ENCODE measurements around the gene PRKAG3.
"Not testable (repeated sequence)": the region's sequence is repeated elsewhere in the genome, so short reads cannot be mapped to it uniquely, and the experiment has no call there.

PRKAG3 gene

DNA sequence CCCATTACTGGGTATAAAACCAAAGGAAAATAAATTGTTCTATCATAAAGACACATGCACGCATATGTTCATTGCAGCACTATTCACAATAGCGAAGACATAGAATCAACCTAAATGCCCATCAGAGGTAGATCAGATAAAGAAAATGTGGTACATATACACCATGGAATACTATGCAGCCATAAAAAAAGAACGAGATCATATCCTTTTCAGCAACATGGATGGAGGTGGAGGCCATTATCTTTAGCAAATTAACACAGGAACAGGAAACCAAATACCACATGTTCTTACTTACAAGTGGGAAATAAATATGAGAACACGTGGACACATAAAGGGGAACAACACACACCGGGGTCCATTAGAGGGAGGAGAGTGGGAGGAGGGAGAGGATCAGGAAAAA, 12.7 kb upstream of the PRKAG3 start:
- H3K4me3 ChIP-seq (ENCODE audit: low read depth, low read length), result not testable (repeated sequence)

- H3K4me3 ChIP-seq (ENCODE audit: low read depth, low read length), result no peak overlapping the region
Observed at GRCh38 chr2:218839888-218840287, 8.3 kb upstream of the PRKAG3 start.

GRCh38 chr2:218839430-218839829, 7.8 kb upstream of the PRKAG3 start:
- no peak overlapping the region for H3K4me3 ChIP-seq (ENCODE audit: low read depth, low read length)

DNA sequence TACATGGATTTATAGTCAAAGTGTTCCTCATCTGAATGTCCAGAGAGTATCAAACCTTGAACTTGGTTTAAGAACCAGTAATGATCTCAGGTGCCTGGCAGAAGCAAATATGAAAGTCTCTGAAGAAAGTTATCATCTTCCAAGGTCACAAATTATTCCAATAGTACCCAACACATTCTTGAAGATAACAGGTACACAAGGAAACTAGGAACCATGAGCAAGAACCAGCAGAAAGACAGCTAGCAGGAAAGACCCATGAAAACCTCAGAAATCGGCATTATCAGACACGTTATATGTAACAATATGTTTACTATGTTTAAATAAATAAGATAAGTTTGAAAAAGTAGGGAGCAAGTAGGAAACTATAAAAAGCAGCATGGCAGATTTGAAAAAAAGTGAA, 5.9 kb upstream of the PRKAG3 start:
- no peak overlapping the region for H3K4me3 ChIP-seq (ENCODE audit: low read depth, low read length)

DNA sequence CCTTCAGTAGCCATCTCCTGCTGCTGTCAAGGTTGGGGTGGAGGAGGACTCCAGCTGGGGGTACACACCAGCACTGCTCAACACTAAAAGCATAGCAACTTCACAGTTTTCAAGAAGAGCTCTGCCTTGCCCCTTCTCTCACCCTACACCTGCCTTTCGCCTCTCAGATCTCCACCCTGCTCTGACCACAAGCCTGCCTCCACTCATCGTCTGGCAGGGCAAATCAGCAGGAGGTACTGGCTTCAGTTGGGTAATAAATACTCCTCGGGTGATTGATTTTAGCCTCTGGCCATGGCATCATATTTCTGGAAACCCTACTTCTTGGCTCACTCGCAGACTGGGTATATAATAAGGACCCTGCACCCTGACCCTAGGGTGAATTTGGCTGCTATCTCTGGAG, 3.1 kb upstream of the PRKAG3 start:
- no peak overlapping the region for H3K4me3 ChIP-seq (ENCODE audit: low read depth, low read length)

- H3K4me3 ChIP-seq (ENCODE audit: low read depth, low read length), result no peak overlapping the region
Observed at GRCh38 chr2:218833023-218833609, 1.5 kb upstream of the PRKAG3 start.

GRCh38 chr2:218832520-218832919, 917 bp upstream of the PRKAG3 start:
- H3K4me3 ChIP-seq (ENCODE audit: low read depth, low read length), result no peak overlapping the region

- H3K4me3 ChIP-seq (ENCODE audit: low read depth, low read length), result no peak overlapping the region
Observed at GRCh38 chr2:218832081-218832480, 478 bp upstream of the PRKAG3 start.

- H3K4me3 ChIP-seq (ENCODE audit: low read depth, low read length), result no peak overlapping the region
Observed at GRCh38 chr2:218830526-218831306, 887 bp downstream of the PRKAG3 start.

DNA sequence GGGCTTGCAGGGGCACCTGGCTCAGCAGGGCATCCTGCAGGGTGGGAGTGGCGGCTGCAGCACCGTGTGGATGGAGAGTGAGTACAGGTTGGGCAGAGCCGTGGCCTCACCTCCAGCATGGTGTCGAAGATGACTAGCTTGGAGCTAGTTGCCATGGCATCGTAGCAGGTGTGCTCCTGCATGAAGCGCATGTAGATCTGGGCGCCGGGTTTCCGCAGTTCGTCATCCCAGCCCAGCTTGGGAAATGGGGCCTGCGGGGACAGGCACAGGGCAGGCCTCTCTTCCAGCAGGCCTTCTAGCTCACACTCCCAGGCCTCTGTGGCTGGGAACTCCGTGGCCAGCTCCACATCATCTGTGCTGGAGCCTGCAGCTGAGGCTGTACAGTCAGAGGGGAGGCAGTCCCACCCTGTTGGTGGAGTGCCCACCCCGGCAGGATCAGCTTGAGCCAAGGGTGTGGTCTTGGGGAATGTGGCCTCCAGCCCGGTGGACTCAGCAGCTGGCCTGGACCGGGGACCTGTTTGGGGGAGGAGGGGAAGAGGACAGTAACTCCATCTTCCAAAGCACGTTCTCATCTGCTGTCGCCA, 1.6 kb downstream of the PRKAG3 start:
- H3K4me3 ChIP-seq (ENCODE audit: low read depth, low read length), result no peak overlapping the region

DNA sequence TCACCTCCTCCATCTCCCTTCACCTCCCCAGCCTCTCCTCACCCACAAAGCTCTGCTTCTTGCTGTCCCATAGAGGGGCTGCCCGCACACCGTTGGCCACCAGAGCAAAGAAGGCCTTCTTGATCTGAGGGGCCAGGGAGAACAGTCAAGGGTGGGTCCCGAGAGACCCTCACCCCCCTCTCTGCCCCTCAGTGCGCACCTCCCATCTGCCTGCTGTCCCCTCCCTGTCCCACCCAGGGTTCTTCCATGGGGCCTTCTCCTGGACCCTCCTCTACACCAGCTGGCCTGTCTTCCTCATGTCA, 3.2 kb downstream of the PRKAG3 start:
- H3K4me3 ChIP-seq (ENCODE audit: low read depth, low read length), result no peak overlapping the region

DNA sequence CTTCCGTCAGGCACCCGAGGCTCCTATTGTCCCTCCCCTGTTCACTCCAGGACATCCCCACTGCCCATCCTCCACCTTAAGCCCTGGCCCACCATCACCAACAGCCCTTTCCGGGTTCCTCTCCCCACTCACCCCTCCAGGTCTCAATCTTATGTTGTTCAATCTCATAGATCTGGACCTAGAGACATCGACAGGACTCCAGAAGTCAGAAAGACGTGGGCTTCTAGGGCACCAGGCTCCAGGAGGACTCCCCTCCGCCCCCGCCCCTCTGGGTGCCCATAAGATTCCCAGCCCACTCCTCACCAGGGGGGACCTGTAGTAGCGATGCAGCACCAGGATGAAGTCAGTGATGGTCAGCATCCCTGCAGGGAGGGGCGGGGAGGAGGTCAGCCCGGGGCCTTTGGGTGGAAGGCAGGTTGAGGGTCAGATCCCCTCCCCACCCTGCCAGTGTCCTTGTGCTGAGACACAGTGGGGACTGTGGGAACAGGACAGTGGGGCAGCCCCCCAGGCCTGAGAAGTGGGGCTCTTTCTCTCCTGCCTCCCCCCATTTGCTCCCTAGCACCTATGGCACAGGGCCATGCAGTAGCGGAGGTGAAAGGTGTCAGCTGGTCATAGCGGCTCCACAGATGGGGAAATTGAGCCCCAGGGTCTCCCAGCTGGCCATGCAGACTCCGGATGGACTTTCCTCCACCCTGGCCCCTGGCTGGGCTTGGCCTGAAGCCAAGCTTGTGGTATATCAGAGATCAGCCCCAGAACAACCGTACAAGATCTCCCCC, 3.7 kb downstream of the PRKAG3 start:
- H3K4me3 ChIP-seq (ENCODE audit: low read depth, low read length), result no peak overlapping the region

DNA sequence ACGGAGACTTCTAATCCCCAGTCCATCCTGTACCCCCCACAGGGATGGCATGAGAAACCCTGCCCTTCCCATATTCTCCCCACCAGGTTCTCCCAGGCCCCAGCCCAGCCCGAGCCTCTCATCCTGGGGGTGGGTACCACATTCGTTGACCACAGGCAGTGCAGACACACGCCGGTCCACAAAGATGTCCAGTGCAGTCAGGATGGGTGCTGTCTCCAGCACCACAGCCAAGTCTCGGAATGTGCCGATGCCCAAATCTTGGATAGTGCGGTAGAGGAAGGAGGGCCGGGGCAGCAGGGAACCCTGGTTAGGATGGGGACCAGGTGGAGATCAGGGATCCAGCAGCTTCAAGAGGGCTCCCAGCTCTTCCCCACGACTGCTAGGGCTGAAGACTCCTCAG, 4.8 kb downstream of the PRKAG3 start:
- H3K4me3 ChIP-seq (ENCODE audit: low read depth, low read length), result no peak overlapping the region

GRCh38 chr2:218824004-218824403, 7.6 kb downstream of the PRKAG3 start:
- no peak overlapping the region for H3K4me3 ChIP-seq (ENCODE audit: low read depth, low read length)

- no peak overlapping the region for H3K4me3 ChIP-seq (ENCODE audit: low read depth, low read length)
Observed at GRCh38 chr2:218823196-218823855, 8.3 kb downstream of the PRKAG3 start.

GRCh38 chr2:218822622-218823021, 9.0 kb downstream of the PRKAG3 start:
- no peak overlapping the region for H3K4me3 ChIP-seq (ENCODE audit: low read depth, low read length)

DNA sequence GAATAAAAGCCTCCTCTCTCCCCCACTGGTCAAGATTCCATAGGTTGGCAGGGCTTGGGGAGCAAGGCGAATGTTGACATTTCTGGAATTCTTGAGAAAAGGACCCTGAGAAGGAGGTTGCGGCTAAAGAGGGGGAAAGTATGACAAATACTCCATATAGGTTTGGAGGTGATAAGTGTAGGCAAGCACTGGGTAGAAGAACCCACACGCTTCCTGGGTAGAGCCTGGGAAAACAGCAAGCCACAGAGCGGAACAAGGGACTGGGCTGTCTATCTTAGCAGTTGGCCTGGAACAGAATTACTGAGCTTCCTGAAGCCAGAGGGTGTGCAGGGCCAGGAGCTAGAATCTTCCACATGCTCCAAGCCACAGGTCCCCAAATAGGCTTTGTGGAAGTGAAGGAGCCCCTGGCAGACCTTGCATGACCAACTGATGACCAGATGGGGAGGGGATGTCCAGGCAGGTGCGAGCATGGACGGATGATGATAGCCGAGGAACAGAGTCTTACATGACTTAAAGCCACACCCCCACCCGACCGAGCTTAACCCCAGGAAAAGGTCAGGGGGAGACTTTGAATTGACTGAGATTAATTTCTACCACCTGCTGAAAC, 9.9 kb downstream of the PRKAG3 start:
- no peak overlapping the region for H3K4me3 ChIP-seq (ENCODE audit: low read depth, low read length)

DNA sequence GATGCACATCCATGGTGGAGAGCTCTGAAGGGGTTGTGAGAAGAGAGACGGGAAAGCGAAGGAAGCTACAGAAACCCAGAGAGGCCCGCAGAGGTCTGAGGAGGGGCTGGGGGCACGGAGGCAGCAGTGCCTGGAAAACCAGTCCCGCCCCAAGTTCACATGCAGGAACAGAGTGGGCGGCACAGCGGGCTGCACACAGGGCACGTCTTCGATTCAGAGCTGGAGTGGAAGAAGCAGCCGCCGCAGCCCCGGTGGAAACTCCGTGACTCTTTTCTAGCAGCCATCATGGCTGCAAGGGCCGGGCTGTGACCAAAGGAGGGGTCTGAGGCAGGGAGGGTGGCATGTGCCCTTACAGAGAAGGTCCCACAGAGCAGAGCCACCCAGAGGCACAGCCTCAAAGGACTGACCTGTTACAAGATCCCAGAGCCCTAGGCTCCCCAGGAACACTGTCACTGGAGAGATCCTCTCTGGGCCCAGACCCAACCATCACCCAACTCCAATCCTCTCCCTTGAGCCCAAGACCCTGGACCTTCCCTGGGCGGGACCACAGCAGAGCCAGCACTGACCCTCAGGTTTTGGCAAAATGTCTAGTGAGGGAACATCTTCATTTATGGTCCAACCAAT, 10.7 kb downstream of the PRKAG3 start:
- H3K4me3 ChIP-seq (ENCODE audit: low read depth, low read length), result no peak overlapping the region

DNA sequence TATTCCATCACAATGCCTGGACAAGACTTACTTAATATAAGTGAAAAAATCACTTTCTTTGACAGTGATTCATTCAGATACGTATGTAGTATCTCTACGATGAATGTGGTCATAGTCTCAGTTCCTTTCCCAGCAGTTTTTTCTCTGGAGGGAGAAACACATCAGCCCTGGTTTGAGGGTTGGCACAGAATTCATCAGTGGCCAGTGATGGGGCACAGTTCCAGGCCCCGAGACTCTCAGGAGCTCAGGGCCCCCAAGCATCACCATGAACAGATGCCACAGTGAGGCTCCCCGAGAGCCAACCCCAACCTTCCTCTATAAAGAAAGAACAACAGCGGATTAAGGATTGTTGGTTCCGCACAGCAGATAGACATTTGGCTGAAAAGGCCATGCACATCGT, 12.5 kb downstream of the PRKAG3 start:
- H3K4me3 ChIP-seq (ENCODE audit: low read depth, low read length), result no peak overlapping the region

DNA sequence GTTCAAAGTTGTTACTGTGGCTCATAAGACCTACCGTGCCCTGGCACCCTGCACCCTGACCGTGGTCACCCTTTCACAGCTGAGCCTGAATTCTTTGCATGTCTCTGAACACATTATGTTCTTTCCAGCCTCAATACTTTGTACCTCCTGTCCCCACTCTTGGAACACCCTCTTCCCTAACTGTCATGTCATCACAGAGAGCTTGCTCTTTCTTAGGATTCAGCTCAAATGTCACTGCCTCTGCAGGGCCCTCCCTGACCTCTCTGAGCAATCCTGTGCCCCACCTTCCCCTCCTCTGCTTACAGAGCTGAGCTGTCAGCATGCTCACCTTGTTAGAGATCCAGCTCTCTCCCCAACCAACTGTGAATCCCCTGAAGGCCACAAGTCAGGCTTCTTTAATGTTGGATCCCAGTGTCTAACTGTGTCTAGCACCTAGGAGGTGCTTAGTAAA, 15.0 kb downstream of the PRKAG3 start:
- no peak overlapping the region for H3K4me3 ChIP-seq (ENCODE audit: low read depth, low read length)
